ENCODE measurements around the gene ABHD6.
"Not testable (repeated sequence)": the region's sequence is repeated elsewhere in the genome, so short reads cannot be mapped to it uniquely, and the experiment has no call there.

The ABHD6 gene

DNA sequence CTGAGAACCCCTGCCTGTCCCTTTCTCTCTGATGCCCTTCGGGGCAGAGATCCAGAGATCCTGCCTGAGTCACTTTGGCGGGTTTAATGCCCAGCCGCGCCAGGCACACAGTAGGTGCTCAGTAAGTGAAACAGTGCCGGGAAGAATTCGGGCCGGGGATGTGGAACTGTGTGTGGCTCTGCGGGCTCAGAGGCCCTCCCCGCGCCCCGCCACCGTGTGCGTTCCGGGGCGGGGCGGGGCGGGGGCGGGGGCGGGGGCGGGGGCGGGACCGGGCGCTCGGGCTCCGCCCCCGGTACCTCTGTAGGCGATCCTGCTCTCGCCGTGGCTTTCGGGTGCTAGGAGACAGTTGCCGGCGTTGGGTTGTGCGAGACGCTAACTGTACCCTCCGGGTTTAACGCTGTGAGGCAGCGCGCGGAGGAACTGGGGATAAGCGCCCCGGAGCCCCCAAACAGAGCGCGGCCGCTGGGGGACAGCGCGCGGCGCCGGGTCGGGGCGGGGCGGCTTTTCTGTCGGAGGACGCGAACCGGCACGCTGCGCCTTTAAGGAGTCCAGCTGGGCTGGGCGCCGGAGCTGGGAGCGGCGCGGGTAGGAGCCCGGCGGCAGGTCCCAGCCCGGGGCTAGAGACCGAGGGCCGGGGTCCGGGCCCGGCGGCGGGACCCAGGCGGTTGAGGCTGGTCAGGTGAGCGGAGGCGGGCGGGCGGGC, at the start of gene ABHD6:
ABHD6 (plus strand) TSS at position 555 of the 703 bp plus-strand sequence. CDS start 18,795 bp downstream, outside the sequence.
- DNase-seq (ENCODE audit: low read depth): no peak

DNA sequence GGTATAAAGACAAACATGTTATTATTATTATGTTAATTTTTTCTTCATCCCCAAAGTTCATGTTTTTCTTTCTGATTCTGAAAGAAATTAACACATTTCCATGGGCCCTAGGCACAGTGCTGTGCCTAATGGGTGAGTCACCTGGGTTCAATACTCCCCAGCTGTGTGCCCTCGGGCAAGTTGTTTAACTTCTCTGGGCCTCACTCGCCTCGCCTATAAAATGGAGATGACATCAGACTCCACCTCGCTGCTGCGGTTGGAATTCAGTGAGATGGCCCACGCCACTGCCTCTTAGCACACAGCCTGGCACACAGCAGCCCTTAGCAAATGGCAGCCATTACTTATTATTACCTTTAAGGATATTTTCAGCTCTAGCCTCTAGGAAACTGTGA, 49.4 kb upstream of the ABHD6 start:
- DNase-seq (ENCODE audit: low read depth): no peak

DNA sequence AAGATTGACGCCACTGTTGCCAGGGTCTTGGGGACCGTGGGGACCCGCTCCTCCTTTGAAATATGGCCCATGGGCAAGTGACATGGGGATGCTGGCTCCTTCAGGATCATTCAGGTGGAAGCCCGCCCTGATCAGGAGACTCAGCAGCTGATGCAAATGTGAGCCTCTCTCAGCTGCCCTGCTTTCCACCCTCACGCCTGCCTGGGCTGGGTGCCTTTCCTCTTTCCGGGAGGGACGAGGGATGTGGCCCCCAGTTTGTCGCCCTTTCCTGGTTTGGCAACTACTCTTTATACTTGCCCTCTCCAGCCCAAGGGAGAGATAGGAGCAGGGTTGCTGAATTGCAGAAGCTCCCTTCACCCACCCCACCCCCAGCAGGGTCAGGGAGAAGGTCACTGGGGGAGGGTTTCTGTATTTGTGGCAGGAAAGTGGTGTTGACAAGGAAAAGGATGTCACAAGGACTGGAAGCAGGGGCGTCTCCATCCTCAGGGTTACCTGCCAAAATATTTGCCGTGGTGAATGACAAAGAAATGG, 48.6 kb upstream of the ABHD6 start:
- DNase-seq (ENCODE audit: low read depth): no peak

DNA sequence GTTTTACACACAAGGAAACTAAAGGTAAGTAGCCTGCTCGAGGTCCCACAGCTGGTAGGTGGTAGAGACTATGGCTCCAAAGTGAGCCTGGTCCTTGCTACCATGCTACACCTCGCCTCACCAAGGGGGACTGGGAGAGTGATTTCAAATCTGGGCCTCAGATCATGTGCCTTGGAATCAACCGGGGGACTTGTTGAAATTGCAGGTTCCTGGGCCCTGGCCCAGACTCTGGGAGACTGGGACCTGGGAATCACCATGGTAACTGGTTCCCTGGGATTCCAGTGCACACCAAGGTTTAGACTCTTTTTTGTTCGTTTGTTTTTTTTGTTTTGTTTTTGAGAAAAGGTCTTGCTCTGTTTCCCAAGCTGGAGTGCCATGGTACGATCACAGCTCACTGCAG, 47.9 kb upstream of the ABHD6 start:
- DNase-seq (ENCODE audit: low read depth): no peak

DNA sequence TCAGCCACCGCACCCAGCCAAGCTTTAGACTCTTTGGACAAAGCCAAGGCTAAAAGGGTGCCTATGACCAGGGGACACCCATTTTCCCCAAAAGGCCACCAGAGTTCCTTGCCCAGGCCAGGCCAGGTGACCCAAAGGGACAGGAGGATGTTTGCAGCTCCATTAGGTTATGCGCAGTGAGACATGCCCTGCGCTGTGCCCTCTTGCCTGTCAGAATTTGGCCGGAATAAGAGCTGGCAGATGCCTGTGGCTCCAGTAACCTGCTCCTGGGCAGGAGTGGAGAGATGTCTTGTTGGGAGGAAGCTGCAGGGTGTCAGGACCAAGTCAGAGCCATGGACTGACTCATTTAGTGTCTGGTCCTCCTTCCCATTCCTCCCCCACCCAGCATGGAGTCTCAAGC, 47.3 kb upstream of the ABHD6 start:
- DNase-seq (ENCODE audit: low read depth): no peak

GRCh38 chr3:58190882-58191281, 46.7 kb upstream of the ABHD6 start:
- DNase-seq (ENCODE audit: low read depth): no peak

GRCh38 chr3:58191361-58191991, 46.1 kb upstream of the ABHD6 start:
- DNase-seq (ENCODE audit: low read depth): no peak

- DNase-seq (ENCODE audit: low read depth): no peak
These were observed 45.5 kb upstream of the ABHD6 start for GRCh38 chr3:58192069-58192468.

DNA sequence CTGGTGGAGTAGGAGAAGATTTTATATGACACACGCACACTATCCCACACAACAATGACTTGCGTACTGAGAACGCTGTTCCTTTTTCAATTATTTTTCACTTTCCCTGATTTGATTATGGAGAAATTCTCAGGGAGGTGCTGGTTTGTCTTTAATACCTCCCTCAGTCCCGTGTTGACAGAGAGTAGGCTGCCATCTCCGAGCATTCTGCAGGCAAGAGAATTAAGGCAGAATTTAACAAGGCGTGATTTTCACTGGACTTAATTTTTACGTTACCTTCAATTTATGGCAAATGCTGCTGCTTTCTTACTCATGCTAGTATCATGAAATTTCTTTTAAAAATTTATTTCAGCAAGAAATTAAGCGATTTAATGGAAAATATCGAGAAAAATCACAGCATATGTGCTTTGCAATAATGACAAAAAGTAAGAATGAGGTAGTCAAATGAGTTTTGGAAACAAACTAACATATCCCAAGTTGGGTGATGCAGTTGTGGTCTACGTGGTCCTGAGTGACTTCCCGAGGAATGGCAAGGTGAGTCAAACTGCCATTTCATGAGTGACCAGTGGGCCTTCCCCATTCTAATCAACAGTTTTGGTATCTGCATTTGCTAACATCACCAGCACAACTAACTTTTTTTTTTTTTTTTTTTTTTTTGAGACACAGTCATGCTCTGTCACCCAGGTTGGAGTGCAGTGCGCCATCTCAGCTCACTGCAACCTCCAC, 43.7 kb upstream of the ABHD6 start:
- no peak for DNase-seq (ENCODE audit: low read depth)

- no peak for DNase-seq (ENCODE audit: low read depth)
These were observed 40.0 kb upstream of the ABHD6 start for GRCh38 chr3:58197588-58197987.

DNA sequence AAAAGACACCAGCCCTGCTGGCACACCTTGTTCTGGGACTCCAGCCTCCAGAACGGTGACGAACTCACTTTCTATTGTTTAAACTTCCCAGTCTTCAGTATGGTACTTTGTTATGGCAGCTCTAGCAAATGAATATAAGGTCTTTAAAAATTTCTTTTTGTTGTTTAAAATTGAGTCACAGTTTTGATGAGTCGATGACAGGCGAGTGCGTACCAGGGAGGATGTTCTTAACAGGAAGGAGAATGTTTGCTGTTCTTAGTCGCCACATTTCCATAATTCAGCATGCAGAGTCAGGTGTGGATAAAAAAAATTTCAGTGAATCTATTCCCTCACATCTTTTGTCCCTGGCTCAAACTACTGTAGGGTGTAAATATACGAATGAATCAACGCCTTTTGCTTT, 39.2 kb upstream of the ABHD6 start:
- DNase-seq (ENCODE audit: low read depth): no peak

DNA sequence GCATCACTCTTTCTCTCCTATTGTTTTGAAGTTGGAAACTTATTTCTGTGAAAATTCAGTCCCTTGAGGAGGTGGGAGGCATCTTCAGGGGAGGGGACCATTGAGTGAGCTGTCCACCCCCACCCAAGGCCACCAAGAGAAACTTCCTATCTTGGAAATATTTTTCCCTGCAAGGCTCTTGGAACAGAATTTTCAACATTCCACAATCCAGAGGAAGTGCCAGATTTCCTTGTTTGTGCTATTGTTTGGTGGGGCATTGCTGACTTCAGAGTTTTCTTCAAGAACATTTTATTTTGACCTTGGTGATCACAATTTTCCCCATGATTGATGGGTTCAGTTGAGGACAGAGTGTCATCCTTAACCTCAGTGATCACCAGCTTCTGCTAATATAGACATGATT, 38.8 kb upstream of the ABHD6 start:
- no peak for DNase-seq (ENCODE audit: low read depth)

- DNase-seq (ENCODE audit: low read depth): no peak
These were observed 37.4 kb upstream of the ABHD6 start for GRCh38 chr3:58200121-58200709.

DNA sequence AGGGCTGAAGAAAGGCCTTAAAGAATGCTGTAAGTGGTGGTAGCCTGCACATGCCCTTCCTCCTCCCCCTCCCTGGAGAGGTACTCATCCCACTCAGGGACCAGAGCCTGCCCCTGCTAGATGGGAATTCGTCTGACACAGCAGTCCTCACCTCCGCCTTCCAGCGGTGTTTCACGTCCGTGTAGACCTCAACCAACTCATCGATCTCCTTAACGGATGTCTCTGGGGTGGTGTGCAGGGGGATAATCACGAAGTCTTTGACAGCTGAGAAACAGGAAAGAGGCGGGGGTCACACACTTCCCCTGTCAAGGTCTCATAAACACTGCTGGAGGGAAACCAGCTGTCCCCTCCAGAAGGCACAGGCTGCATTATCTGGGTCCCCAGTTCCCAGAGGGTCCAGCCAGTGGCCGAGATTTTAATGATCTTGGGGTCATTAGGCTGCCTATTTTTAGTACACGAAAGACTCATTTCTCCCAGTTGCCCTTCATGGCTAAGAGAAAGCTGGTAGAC, 36.7 kb upstream of the ABHD6 start:
- no peak for DNase-seq (ENCODE audit: low read depth)

GRCh38 chr3:58201451-58201850, 36.1 kb upstream of the ABHD6 start:
- DNase-seq (ENCODE audit: low read depth): not testable (repeated sequence)

DNA sequence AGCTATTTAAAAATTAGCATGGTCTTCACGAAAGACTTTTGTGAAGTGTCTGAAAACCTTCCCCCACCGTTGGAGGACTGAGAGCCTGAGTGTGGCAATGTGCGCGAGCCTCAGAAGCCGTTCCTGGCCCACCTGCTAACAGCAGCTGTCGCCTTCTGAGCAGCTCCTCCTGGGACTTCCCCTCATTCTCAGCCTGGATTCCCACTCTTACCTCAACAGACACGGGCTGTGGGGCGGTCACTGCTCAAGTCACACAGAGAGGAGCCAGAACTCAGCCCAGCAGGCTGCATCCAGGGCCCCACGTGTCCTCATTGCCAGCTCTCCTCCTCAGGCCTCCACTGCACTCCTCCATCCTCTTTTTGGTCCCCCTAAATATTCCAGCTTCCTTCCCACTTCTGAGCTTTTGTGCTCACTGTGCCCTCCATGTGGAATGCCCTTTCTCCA, 34.7 kb upstream of the ABHD6 start:
- DNase-seq (ENCODE audit: low read depth): no peak

- no peak for DNase-seq (ENCODE audit: low read depth)
These were observed 34.1 kb upstream of the ABHD6 start for GRCh38 chr3:58203541-58203940.

DNA sequence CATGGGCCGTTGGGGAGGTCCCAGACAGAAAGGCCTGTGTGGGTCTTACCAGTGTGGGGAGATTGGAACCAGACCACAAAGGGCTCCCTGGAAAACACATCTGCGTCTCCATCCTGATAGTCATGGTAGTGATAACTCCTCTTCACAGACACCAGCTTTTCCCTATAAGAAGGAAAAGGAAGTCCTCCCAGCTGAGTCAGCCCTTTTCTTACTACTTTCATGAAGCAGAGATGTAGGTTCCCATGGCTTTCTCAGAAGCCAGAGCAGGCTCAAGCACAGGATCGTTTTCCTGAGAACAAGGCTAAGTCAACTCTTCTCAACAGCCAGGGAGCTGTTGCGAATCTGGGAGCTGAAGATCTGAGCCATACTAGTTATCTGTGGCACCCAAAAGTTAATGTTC, 32.9 kb upstream of the ABHD6 start:
- DNase-seq (ENCODE audit: low read depth): no peak

GRCh38 chr3:58205981-58206380, 31.6 kb upstream of the ABHD6 start:
- no peak for DNase-seq (ENCODE audit: low read depth)

DNA sequence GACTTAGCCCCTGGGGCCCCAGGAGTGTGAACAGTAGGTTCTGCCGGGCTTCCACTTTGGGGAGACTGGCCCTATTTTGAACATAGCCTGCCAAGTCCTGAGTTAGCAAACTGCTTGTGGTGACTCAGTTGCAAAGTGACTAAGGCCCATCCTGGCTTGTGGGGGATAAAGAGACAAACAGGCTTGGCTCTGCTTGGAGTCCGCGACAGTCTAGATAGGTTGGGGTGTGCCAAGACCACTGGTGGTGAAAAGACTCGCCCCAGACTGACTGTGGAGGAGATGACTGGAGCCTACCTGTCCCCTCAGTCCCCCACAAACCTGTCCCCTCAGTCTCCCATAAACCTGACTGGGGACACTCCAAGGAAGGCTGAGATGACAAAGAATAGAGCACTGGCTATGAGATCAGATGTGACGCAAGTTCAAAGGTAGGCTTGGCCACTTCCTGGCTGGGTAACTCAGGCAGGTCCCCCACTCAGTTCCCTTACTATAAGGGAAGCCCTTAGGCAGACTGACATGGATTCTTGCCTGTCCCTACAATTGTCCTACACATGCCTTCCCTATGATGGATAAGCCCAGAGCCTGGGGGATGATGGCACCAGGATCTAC, 31.1 kb upstream of the ABHD6 start:
- DNase-seq (ENCODE audit: low read depth): peak; percentile 37

- DNase-seq (ENCODE audit: low read depth): no peak
These were observed 29.6 kb upstream of the ABHD6 start for GRCh38 chr3:58207954-58208353.

- DNase-seq (ENCODE audit: low read depth): no peak
These were observed 27.7 kb upstream of the ABHD6 start for GRCh38 chr3:58209933-58210332.

Data from GM04504 (cell line).